Measurements from ENCODE around the gene DNAJB2. TPM values are rescaled to one million over a fixed set of nuclear protein-coding genes. Genes with fewer than 3 reads are reported as not detected.

DNAJB2 gene
- total RNA-seq, 1 donor from 2014 or later, result 34.0 TPM

Other genes starting within 250 kb of the DNAJB2 start
- gene CFAP65, start 237.8 kb upstream of the DNAJB2 start, total RNA-seq, result not detected in 2 replicates
- 0.20 TPM in 1 of 2 replicates, not detected in the other for gene IHH, start 218.4 kb upstream of the DNAJB2 start, total RNA-seq
- gene NHEJ1, start 118.6 kb upstream of the DNAJB2 start, total RNA-seq, result 18.8 and 20.0 TPM in 2 replicates
- 1.5 and 2.1 TPM in 2 replicates for gene SLC23A3, start 109.3 kb upstream of the DNAJB2 start, total RNA-seq
- 67.3 and 70.8 TPM in 2 replicates for gene CNPPD1, start 102.4 kb upstream of the DNAJB2 start, total RNA-seq
- gene RETREG2, start 101.1 kb upstream of the DNAJB2 start, total RNA-seq, result 79.8 and 81.1 TPM in 2 replicates
- gene ZFAND2B, start 72.6 kb upstream of the DNAJB2 start, total RNA-seq, result 53.0 and 54.6 TPM in 2 replicates
- gene ABCB6, start 60.4 kb upstream of the DNAJB2 start, total RNA-seq, result 13.8 and 14.0 TPM in 2 replicates
- gene ATG9A, start 49.7 kb upstream of the DNAJB2 start, total RNA-seq, result 37.2 and 51.6 TPM in 2 replicates
- 80.1 and 83.0 TPM in 2 replicates for gene ANKZF1, start 49.6 kb upstream of the DNAJB2 start, total RNA-seq
- 3.7 and 5.7 TPM in 2 replicates for gene GLB1L, start 33.9 kb upstream of the DNAJB2 start, total RNA-seq
- gene STK16, start 33.9 kb upstream of the DNAJB2 start, total RNA-seq, result 25.1 and 29.8 TPM in 2 replicates
- not detected in 2 replicates for gene TUBA4B, start 26.1 kb upstream of the DNAJB2 start, total RNA-seq
- gene TUBA4A, start 25.4 kb upstream of the DNAJB2 start, total RNA-seq, result 331 and 334 TPM in 2 replicates
- gene PTPRN, start 30.0 kb downstream of the DNAJB2 start, total RNA-seq, result not detected in 2 replicates
- gene RESP18, start 53.4 kb downstream of the DNAJB2 start, total RNA-seq, result not detected in 2 replicates
- 67.6 and 80.2 TPM in 2 replicates for gene DNPEP, start 108.5 kb downstream of the DNAJB2 start, total RNA-seq
- not detected in 2 replicates for gene DES, start 139.0 kb downstream of the DNAJB2 start, total RNA-seq
- 0.32 and 0.75 TPM in 2 replicates for gene SPEG, start 155.5 kb downstream of the DNAJB2 start, total RNA-seq
- gene GMPPA, start 219.5 kb downstream of the DNAJB2 start, total RNA-seq, result 50.1 and 52.1 TPM in 2 replicates
- 0.05 and 0.16 TPM in 2 replicates for gene ASIC4, start 235.1 kb downstream of the DNAJB2 start, total RNA-seq

All from T-helper 2 cell treated with Interferon-gamma antibody and Interleukin-4, amounts not matched to agents 100 ng/mL and 5 ng/mL, for 36 hours (primary cell).